Neural progenitor cell (in vitro differentiated cells): ENCODE data around the gene WDR3.

ENCODE experiments used
- CTCF ChIP-seq: fragments of 200-600 bp; sonication (generic); IDR thresholded peaks from 2 replicates; pipeline ENCODE4 v1.5.1; 2017; ENCODE audit warnings: antibody characterized with exemption, mild to moderate bottlenecking
- EZH2 ChIP-seq: fragments of 200-600 bp; sonication (generic); IDR thresholded peaks from 2 replicates; pipeline ENCODE4 v1.6.1; 2017; ENCODE audit warnings: antibody characterized with exemption, mild to moderate bottlenecking, moderate library complexity
- EZH2phosphoT487 ChIP-seq: fragments of 200-600 bp; sonication (generic); IDR thresholded peaks from 2 replicates; pipeline ENCODE4 v1.6.1; 2017; ENCODE audit warnings: antibody characterized with exemption

- no peak for TF ChIP-seq CTCF
- TF ChIP-seq EZH2, result no peak
- no peak for TF ChIP-seq EZH2phosphoT487
Measured at GRCh38 chr1:117970252-117970651, 40.7 kb downstream of the WDR3 start.
